ENCODE results near the gene SLC35G4.

The SLC35G4 gene

DNA sequence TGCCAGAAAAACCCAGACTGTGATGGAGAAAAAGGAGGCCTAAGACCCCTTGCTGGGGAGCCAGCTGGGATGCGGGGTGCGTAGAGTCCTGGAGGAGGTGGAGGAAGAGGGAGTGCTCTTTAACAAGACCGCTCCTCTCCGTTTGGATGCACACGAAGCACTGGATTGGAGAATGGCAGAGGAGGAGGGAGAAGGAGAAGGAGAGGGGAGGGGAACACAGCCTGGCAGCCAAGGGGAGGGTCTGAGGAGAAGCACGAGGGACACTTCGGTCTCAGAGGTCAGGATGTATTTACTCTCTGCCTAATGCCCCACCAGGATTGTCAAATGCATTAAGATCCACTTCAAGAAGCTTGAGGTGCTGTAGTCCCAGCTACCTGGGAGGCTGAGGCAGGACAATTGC is 42.0 kb upstream of the SLC35G4 start:
- Histone ChIP-seq H3K27ac (ENCODE audit: low read length) (no peak overlapping the region), H3K79me2 (ENCODE audit: low read length) (no peaks in the 10 kb centered on the region), H3K36me3 (replicated peaks; ENCODE audit: low read depth, low read length) (no peaks in the 10 kb centered on the region), H3K9me3 (ENCODE audit: insufficient read depth, low read length) (no peaks in the 10 kb centered on the region), H3K4me1 (ENCODE audit: low read length) (no peaks in the 10 kb centered on the region), H3K27me3 (ENCODE audit: low read depth, low read length) (no peaks in the 10 kb centered on the region; the same call in 1 of the 2 replicates), H3K4me2 (ENCODE audit: low read length) (no peak overlapping the region), H3K9ac (ENCODE audit: low read length) (no peak overlapping the region), H2AFZ (ENCODE audit: low read depth, low read length) (no peak overlapping the region), H3K4me3 (ENCODE audit: low read length) (no peak overlapping the region), H4K20me1 (ENCODE audit: insufficient read depth, low read length) (no peaks in the 10 kb centered on the region)
- no peak for TF ChIP-seq EZH2phosphoT487 (IDR thresholded peaks at IDR 0.05; ENCODE audit: low read depth)

- Histone ChIP-seq H4K20me1 (ENCODE audit: insufficient read depth, low read length) (no peaks in the 10 kb centered on the region), H3K36me3 (replicated peaks; ENCODE audit: low read depth, low read length) (no peaks in the 10 kb centered on the region), H3K9ac (ENCODE audit: low read length) (no peak overlapping the region), H2AFZ (ENCODE audit: low read depth, low read length) (no peak overlapping the region), H3K4me1 (ENCODE audit: low read length) (no peaks in the 10 kb centered on the region), H3K4me3 (ENCODE audit: low read length) (no peak overlapping the region), H3K79me2 (ENCODE audit: low read length) (no peaks in the 10 kb centered on the region), H3K27ac (ENCODE audit: low read length) (no peak overlapping the region), H3K4me2 (ENCODE audit: low read length) (no peak overlapping the region; the same call in 1 of the 2 replicates), H3K9me3 (ENCODE audit: insufficient read depth, low read length) (no peaks in the 10 kb centered on the region), H3K27me3 (ENCODE audit: low read depth, low read length) (peaks cover 3% of the 10 kb centered on the region; the same call in 1 of the 2 replicates)
- no peak for TF ChIP-seq EZH2phosphoT487 (IDR thresholded peaks at IDR 0.05; ENCODE audit: low read depth)
- TF ChIP-seq, protein P1, sequence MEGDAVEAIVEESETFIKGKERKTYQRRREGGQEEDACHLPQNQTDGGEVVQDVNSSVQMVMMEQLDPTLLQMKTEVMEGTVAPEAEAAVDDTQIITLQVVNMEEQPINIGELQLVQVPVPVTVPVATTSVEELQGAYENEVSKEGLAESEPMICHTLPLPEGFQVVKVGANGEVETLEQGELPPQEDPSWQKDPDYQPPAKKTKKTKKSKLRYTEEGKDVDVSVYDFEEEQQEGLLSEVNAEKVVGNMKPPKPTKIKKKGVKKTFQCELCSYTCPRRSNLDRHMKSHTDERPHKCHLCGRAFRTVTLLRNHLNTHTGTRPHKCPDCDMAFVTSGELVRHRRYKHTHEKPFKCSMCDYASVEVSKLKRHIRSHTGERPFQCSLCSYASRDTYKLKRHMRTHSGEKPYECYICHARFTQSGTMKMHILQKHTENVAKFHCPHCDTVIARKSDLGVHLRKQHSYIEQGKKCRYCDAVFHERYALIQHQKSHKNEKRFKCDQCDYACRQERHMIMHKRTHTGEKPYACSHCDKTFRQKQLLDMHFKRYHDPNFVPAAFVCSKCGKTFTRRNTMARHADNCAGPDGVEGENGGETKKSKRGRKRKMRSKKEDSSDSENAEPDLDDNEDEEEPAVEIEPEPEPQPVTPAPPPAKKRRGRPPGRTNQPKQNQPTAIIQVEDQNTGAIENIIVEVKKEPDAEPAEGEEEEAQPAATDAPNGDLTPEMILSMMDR (IDR thresholded peaks at IDR 0.05; ENCODE audit: low read depth, low read length): no peak
Observed at GRCh38 chr18:11570073-11570588, 39.3 kb upstream of the SLC35G4 start.

GRCh38 chr18:11570769-11571412 is 38.5 kb upstream of the SLC35G4 start:
- Histone ChIP-seq H3K27ac (ENCODE audit: low read length) (no peak overlapping the region), H3K4me2 (ENCODE audit: low read length) (peak overlapping the region; percentile 17; the same call in 1 of the 2 replicates), H3K9ac (ENCODE audit: low read length) (no peak overlapping the region), H3K4me1 (ENCODE audit: low read length) (no peaks in the 10 kb centered on the region), H4K20me1 (ENCODE audit: insufficient read depth, low read length) (no peaks in the 10 kb centered on the region), H3K79me2 (ENCODE audit: low read length) (no peaks in the 10 kb centered on the region), H3K4me3 (ENCODE audit: low read length) (no peak overlapping the region; the same call in 1 of the 2 replicates), H3K27me3 (ENCODE audit: low read depth, low read length) (peaks cover 3% of the 10 kb centered on the region; the same call in 1 of the 2 replicates), H3K9me3 (ENCODE audit: insufficient read depth, low read length) (no peaks in the 10 kb centered on the region), H2AFZ (ENCODE audit: low read depth, low read length) (peak overlapping the region; percentile 25; the same call in 1 of the 2 replicates), H3K36me3 (replicated peaks; ENCODE audit: low read depth, low read length) (no peaks in the 10 kb centered on the region)
- no peak for TF ChIP-seq EZH2phosphoT487 (IDR thresholded peaks at IDR 0.05; ENCODE audit: low read depth)
- TF ChIP-seq, protein P1 (IDR thresholded peaks at IDR 0.05; ENCODE audit: low read depth, low read length): peak; percentile 40

- no peak overlapping the region for H2AFZ ChIP-seq (ENCODE audit: low read depth, low read length)
- H3K4me2 ChIP-seq (ENCODE audit: low read length): no peak overlapping the region
- TF ChIP-seq EZH2phosphoT487 (IDR thresholded peaks at IDR 0.05; ENCODE audit: low read depth): no peak
- TF ChIP-seq, protein P1 (IDR thresholded peaks at IDR 0.05; ENCODE audit: low read depth, low read length): no peak
- no peak overlapping the region for H3K9ac ChIP-seq (ENCODE audit: low read length)
- no peak overlapping the region for H3K4me3 ChIP-seq (ENCODE audit: low read length)
- peaks cover 3% of the 10 kb centered on the region; the same call in 1 of the 2 replicates for H3K27me3 ChIP-seq (ENCODE audit: low read depth, low read length)
- H3K9me3 ChIP-seq (ENCODE audit: insufficient read depth, low read length): no peaks in the 10 kb centered on the region
- H3K4me1 ChIP-seq (ENCODE audit: low read length): no peaks in the 10 kb centered on the region
- H3K36me3 ChIP-seq (replicated peaks; ENCODE audit: low read depth, low read length): no peaks in the 10 kb centered on the region
- H3K27ac ChIP-seq (ENCODE audit: low read length): no peak overlapping the region
- no peaks in the 10 kb centered on the region for H4K20me1 ChIP-seq (ENCODE audit: insufficient read depth, low read length)
- H3K79me2 ChIP-seq (ENCODE audit: low read length): no peaks in the 10 kb centered on the region
Observed at GRCh38 chr18:11572201-11572600, 37.2 kb upstream of the SLC35G4 start.
